Suppressor macrophage (primary cell): ENCODE measurements around the gene SMAD5.

ENCODE experiments used
- DNase-seq, 4 experiments: peaks; one replicate each; pipeline ENCODE4 v3.0.0-alpha.2; 2020 to 2022

SMAD5 gene

GRCh38 chr5:136198453-136198852 lies 65.8 kb downstream of the SMAD5 start:
- DNase-seq = no peak

- DNase-seq = no peak
These were observed 66.8 kb downstream of the SMAD5 start for GRCh38 chr5:136199408-136199807.

- no peak for DNase-seq
These were observed 67.5 kb downstream of the SMAD5 start for GRCh38 chr5:136200130-136200529.

GRCh38 chr5:136200761-136201160 lies 68.1 kb downstream of the SMAD5 start:
- no peak for DNase-seq

GRCh38 chr5:136201870-136202269 lies 69.2 kb downstream of the SMAD5 start:
- no peak for DNase-seq

- no peak for DNase-seq
These were observed 70.0 kb downstream of the SMAD5 start for GRCh38 chr5:136202469-136203205.

- DNase-seq = no peak
These were observed 70.8 kb downstream of the SMAD5 start for GRCh38 chr5:136203303-136203922.

GRCh38 chr5:136205061-136205702 lies 72.5 kb downstream of the SMAD5 start:
- no peak for DNase-seq

GRCh38 chr5:136205941-136206340 lies 73.3 kb downstream of the SMAD5 start:
- DNase-seq = no peak

- DNase-seq = peak; percentile 10 to 62 (median 48)
These were observed 73.7 kb downstream of the SMAD5 start for GRCh38 chr5:136206361-136206760.

GRCh38 chr5:136207631-136208030 lies 75.0 kb downstream of the SMAD5 start:
- DNase-seq = no peak

- DNase-seq = peak; percentile 10 to 56 (median 32)
These were observed 76.3 kb downstream of the SMAD5 start for GRCh38 chr5:136208916-136209315.

- DNase-seq = no peak
These were observed 76.8 kb downstream of the SMAD5 start for GRCh38 chr5:136209346-136209910.

GRCh38 chr5:136210259-136210658 lies 77.6 kb downstream of the SMAD5 start:
- DNase-seq = no peak

- no peak for DNase-seq
These were observed 78.8 kb downstream of the SMAD5 start for GRCh38 chr5:136211282-136212040.

- DNase-seq = peak; percentile 55 to 78 (median 66)
These were observed 79.6 kb downstream of the SMAD5 start for GRCh38 chr5:136212252-136212721.

- no peak for DNase-seq
These were observed 81.4 kb downstream of the SMAD5 start for GRCh38 chr5:136213919-136214493.

- DNase-seq = no peak
These were observed 83.2 kb downstream of the SMAD5 start for GRCh38 chr5:136215812-136216211.

- DNase-seq = no peak
These were observed 83.6 kb downstream of the SMAD5 start for GRCh38 chr5:136216230-136216629.

- no peak for DNase-seq
These were observed 88.7 kb downstream of the SMAD5 start for GRCh38 chr5:136221340-136221739.

GRCh38 chr5:136222580-136223235 lies 90.1 kb downstream of the SMAD5 start:
- DNase-seq = no peak

- no peak for DNase-seq
These were observed 93.2 kb downstream of the SMAD5 start for GRCh38 chr5:136225796-136226195.
